Duodenal mucosa (tissue), 2 donors: Measurements from ENCODE around the gene CENPP.

ENCODE experiments used
- H3K27ac ChIP-seq: one replicate; pipeline ENCODE4 v1.7.0; 2013; ENCODE audit warnings: low read depth, low read length
- H3K27me3 ChIP-seq, 2 donors: one replicate each; pipeline ENCODE4 v1.7.0; 2013; ENCODE audit warnings: low read length in 2 of 2, control low read depth in 1 of 2; ENCODE audit not compliant: insufficient read depth in 2 of 2, control insufficient read depth in 1 of 2
- H3K36me3 ChIP-seq, 2 donors: one replicate each; pipeline ENCODE4 v1.7.0; 2013; ENCODE audit warnings: low read length in 2 of 2, control low read depth in 1 of 2; ENCODE audit not compliant: insufficient read depth in 2 of 2, control insufficient read depth in 1 of 2
- H3K4me1 ChIP-seq, 2 donors: one replicate each; pipeline ENCODE4 v1.7.0; 2013; ENCODE audit warnings: low read length in 2 of 2, control low read depth in 1 of 2; ENCODE audit not compliant: insufficient read depth in 2 of 2, control insufficient read depth in 1 of 2
- H3K4me3 ChIP-seq, 2 donors: one replicate each; pipeline ENCODE4 v1.7.0; 2013; ENCODE audit warnings: low read length in 2 of 2, low read depth in 1 of 2
- H3K9ac ChIP-seq, 2 donors: one replicate each; pipeline ENCODE4 v1.7.0; 2013; ENCODE audit warnings: low read length in 2 of 2, low read depth in 1 of 2
- H3K9me3 ChIP-seq, 2 donors: one replicate each; pipeline ENCODE4 v1.7.0; 2013; ENCODE audit warnings: low read length in 2 of 2, control low read depth in 1 of 2; ENCODE audit not compliant: control insufficient read depth in 1 of 2

Gene CENPP

DNA sequence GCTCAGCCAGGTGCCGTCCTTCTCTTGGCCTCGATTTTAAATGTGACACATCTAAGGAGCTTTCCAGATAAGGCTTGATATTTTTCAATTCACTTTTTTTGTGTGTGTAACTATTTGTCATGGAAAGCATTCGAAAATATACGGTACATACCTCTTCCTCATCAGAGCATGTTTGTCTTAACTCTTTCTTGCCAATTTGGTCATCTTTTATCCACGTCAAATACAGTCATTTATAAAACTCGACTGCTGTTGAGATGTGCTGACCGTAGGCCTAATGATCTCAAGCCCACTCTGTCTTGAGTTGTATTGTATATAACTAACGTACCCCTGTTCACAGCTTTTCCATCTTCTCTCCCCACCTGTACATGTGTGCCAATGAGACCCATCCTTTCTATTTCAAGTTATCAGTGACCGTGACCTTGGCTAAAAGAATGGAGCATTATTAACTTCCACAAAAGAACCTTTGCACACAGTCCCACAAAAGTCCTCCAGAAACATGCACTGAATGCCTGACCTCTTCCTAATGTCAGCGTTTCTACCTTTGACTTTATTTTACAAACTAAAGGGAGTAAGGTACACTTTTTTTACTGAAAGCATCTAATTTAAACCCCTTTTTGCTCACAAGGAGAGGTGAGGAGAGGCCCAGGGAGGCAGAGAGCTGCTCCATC lies 282.6 kb downstream of the CENPP start:
- no peak overlapping the region for H3K4me3 ChIP-seq
- H3K4me1 ChIP-seq: no peaks in the 10 kb centered on the region
- H3K27me3 ChIP-seq: no peaks in the 10 kb centered on the region
- H3K36me3 ChIP-seq: peaks cover 12 to 22% of the 10 kb centered on the region in 2 donors
- no peak overlapping the region for H3K9ac ChIP-seq
- no peak overlapping the region for H3K27ac ChIP-seq
- peaks cover 0 to 7% of the 10 kb centered on the region in 2 donors for H3K9me3 ChIP-seq

GRCh38 chr9:92608909-92609445 lies 283.2 kb downstream of the CENPP start:
- no peaks in the 10 kb centered on the region for H3K27me3 ChIP-seq
- no peak overlapping the region for H3K9ac ChIP-seq
- no peak overlapping the region for H3K4me3 ChIP-seq
- H3K36me3 ChIP-seq: peaks cover 16 to 28% of the 10 kb centered on the region in 2 donors
- H3K4me1 ChIP-seq: no peaks in the 10 kb centered on the region
- peaks cover 0 to 2% of the 10 kb centered on the region in 2 donors for H3K9me3 ChIP-seq
- no peak overlapping the region for H3K27ac ChIP-seq

DNA sequence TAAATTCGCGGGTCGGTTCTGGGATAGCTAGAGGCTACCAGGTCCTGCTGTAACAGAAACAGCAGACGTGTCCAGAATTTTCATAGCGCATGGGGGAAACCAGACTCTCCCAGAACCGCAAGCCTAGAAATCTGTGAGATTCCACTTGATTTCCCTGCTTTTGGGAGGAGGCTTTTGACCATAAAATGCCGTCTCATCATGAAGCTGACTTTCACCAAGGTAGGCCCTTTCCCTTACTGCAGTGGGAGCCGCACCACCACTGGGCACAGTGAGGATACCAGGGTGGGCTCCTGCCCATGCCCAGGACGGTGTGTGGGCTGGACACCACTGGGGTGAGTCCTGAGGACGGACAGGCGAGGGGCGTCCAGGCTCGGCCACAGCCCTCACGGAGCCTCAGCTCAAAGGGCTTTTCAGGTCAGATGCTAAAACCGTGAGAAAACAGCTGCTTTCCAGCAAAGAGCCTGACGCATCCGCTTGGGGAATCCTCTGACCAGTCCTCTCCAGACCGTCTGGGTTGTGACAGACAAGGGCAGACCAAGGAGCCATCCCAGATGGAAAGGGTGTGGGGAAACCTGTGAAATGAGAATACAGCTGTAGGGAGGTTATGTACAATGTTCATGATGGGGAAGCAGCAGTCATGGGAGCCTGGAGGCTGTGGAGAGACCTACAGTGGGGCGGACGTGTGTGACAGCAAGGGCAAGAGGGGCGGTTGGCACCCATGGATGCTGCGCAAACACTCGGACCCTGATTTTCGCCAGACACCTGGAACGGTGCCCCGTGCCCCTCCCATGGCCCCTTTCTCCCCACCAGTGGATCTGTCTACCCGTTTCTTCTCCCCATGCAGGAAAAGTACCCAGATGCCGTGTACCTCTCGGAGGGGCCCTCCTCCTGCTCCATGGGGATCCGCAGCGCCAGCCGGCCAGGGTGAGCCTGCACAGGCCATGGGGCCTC lies 285.0 kb downstream of the CENPP start:
- H3K4me3 ChIP-seq: no peak overlapping the region
- H3K27me3 ChIP-seq: no peaks in the 10 kb centered on the region
- no peaks in the 10 kb centered on the region for H3K4me1 ChIP-seq
- H3K9ac ChIP-seq: no peak overlapping the region
- H3K27ac ChIP-seq: peak overlapping the region; percentile 43
- H3K9me3 ChIP-seq: no peaks in the 10 kb centered on the region
- H3K36me3 ChIP-seq: peaks cover 16 to 40% of the 10 kb centered on the region in 2 donors

DNA sequence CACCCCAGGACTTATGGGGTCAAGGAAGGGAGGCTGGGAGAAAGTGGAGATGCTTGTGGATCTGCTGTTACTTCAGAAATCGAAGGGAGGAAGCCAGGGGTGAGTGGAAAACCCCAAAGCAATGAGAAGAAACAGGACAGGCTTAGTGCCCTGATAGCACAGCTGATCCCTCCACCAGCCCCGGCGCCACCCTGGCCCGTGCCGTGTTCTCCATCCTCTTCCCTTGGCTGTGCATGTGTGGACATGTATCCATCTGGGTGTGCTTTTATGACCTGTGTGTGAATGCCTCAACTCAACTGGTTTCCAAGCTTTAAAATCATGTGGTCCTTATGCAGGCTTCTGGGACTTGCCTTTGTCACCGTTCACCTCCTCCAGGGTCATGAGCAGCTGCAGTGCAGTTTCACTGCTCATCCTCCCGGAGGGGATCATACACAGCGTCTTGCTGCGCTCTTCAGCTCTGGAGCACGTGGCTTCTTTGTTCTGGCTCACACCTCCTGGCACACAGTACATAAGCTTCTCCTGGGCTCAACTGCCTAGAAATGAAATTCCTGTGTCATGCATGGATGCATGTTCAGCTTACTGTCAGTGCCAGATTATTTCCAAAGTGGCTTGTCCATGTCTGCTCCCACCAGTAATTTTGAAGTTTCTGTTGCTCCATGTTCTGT lies 286.0 kb downstream of the CENPP start:
- H3K27ac ChIP-seq: no peak overlapping the region
- peaks cover 16 to 42% of the 10 kb centered on the region in 2 donors for H3K36me3 ChIP-seq
- H3K4me1 ChIP-seq: no peaks in the 10 kb centered on the region
- H3K9ac ChIP-seq: no peak overlapping the region
- no peaks in the 10 kb centered on the region for H3K27me3 ChIP-seq
- no peak overlapping the region for H3K4me3 ChIP-seq
- H3K9me3 ChIP-seq: no peaks in the 10 kb centered on the region

- no peak overlapping the region for H3K9ac ChIP-seq
- H3K36me3 ChIP-seq: peaks cover 16 to 46% of the 10 kb centered on the region in 2 donors
- H3K27me3 ChIP-seq: no peaks in the 10 kb centered on the region
- peaks cover 0 to 3% of the 10 kb centered on the region in 2 donors for H3K4me1 ChIP-seq
- H3K27ac ChIP-seq: no peak overlapping the region
- H3K9me3 ChIP-seq: no peaks in the 10 kb centered on the region
- H3K4me3 ChIP-seq: no peak overlapping the region
These were observed 286.5 kb downstream of the CENPP start for GRCh38 chr9:92612292-92612691.

- H3K36me3 ChIP-seq: peaks cover 16 to 51% of the 10 kb centered on the region in 2 donors
- H3K9me3 ChIP-seq: no peaks in the 10 kb centered on the region
- H3K9ac ChIP-seq: no peak overlapping the region
- no peaks in the 10 kb centered on the region for H3K27me3 ChIP-seq
- no peak overlapping the region for H3K4me3 ChIP-seq
- H3K27ac ChIP-seq: no peak overlapping the region
- peaks cover 0 to 5% of the 10 kb centered on the region in 2 donors for H3K4me1 ChIP-seq
These were observed 287.1 kb downstream of the CENPP start for GRCh38 chr9:92612816-92613215.

GRCh38 chr9:92613268-92614122 lies 287.7 kb downstream of the CENPP start:
- peaks cover 0 to 8% of the 10 kb centered on the region in 2 donors for H3K4me1 ChIP-seq
- peaks cover 19 to 56% of the 10 kb centered on the region in 2 donors for H3K36me3 ChIP-seq
- no peaks in the 10 kb centered on the region for H3K27me3 ChIP-seq
- H3K9me3 ChIP-seq: no peaks in the 10 kb centered on the region
- H3K4me3 ChIP-seq: no peak overlapping the region
- H3K27ac ChIP-seq: no peak overlapping the region
- no peak overlapping the region for H3K9ac ChIP-seq

- Histone ChIP-seq H3K9ac (no peak overlapping the region), H3K4me1 (peaks cover 0 to 8% of the 10 kb centered on the region in 2 donors), H3K9me3 (no peaks in the 10 kb centered on the region), H3K27ac (no peak overlapping the region), H3K36me3 (peaks cover 25 to 61% of the 10 kb centered on the region in 2 donors), H3K27me3 (no peaks in the 10 kb centered on the region), H3K4me3 (no peak overlapping the region)
These were observed 288.4 kb downstream of the CENPP start for GRCh38 chr9:92614123-92614510.

GRCh38 chr9:92614763-92615461 lies 289.2 kb downstream of the CENPP start:
- peaks cover 26 to 69% of the 10 kb centered on the region in 2 donors for H3K36me3 ChIP-seq
- no peaks in the 10 kb centered on the region for H3K27me3 ChIP-seq
- H3K9ac ChIP-seq: no peak overlapping the region
- no peak overlapping the region for H3K4me3 ChIP-seq
- peaks cover 0 to 8% of the 10 kb centered on the region in 2 donors for H3K4me1 ChIP-seq
- H3K9me3 ChIP-seq: no peaks in the 10 kb centered on the region
- no peak overlapping the region for H3K27ac ChIP-seq
